ENCODE results near the gene DGAT2.

DGAT2 gene

GRCh38 chr11:75783416-75784084, 15.0 kb downstream of the DGAT2 start:
- Histone ChIP-seq H3K4me3 (ENCODE audit: low read length) (no peak overlapping the region), H3K4me1 (ENCODE audit: insufficient read depth, low read length) (no peaks in the 10 kb centered on the region), H3K27ac (ENCODE audit: low read length) (no peak overlapping the region), H3K27me3 (ENCODE audit: insufficient read depth, low read length) (no peaks in the 10 kb centered on the region), H3K36me3 (ENCODE audit: insufficient read depth, low read depth, low read length) (no peaks in the 10 kb centered on the region), H3K9ac (ENCODE audit: low read depth, low read length) (no peak overlapping the region), H3K9me3 (ENCODE audit: insufficient read depth, low read depth, low read length) (no peaks in the 10 kb centered on the region)

GRCh38 chr11:75784085-75784478, 15.5 kb downstream of the DGAT2 start:
- H3K4me1 ChIP-seq (ENCODE audit: insufficient read depth, low read length) = no peaks in the 10 kb centered on the region
- H3K4me3 ChIP-seq (ENCODE audit: low read length) = no peak overlapping the region
- no peak overlapping the region for H3K9ac ChIP-seq (ENCODE audit: low read depth, low read length)
- H3K27ac ChIP-seq (ENCODE audit: low read length) = no peak overlapping the region
- no peaks in the 10 kb centered on the region for H3K36me3 ChIP-seq (ENCODE audit: insufficient read depth, low read depth, low read length)
- H3K27me3 ChIP-seq (ENCODE audit: insufficient read depth, low read length) = no peaks in the 10 kb centered on the region
- H3K9me3 ChIP-seq (ENCODE audit: insufficient read depth, low read depth, low read length) = no peaks in the 10 kb centered on the region

- H3K9me3 ChIP-seq (ENCODE audit: insufficient read depth, low read depth, low read length) = no peaks in the 10 kb centered on the region
- H3K4me3 ChIP-seq (ENCODE audit: low read length) = no peak overlapping the region
- H3K36me3 ChIP-seq (ENCODE audit: insufficient read depth, low read depth, low read length) = no peaks in the 10 kb centered on the region
- H3K27me3 ChIP-seq (ENCODE audit: insufficient read depth, low read length) = no peaks in the 10 kb centered on the region
- H3K27ac ChIP-seq (ENCODE audit: low read length) = no peak overlapping the region
- H3K4me1 ChIP-seq (ENCODE audit: insufficient read depth, low read length) = no peaks in the 10 kb centered on the region
- no peak overlapping the region for H3K9ac ChIP-seq (ENCODE audit: low read depth, low read length)
Measured at GRCh38 chr11:75784506-75784905, 15.9 kb downstream of the DGAT2 start.

- no peaks in the 10 kb centered on the region for H3K9me3 ChIP-seq (ENCODE audit: insufficient read depth, low read depth, low read length)
- no peaks in the 10 kb centered on the region for H3K27me3 ChIP-seq (ENCODE audit: insufficient read depth, low read length)
- no peaks in the 10 kb centered on the region for H3K4me1 ChIP-seq (ENCODE audit: insufficient read depth, low read length)
- no peak overlapping the region for H3K4me3 ChIP-seq (ENCODE audit: low read length)
- no peaks in the 10 kb centered on the region for H3K36me3 ChIP-seq (ENCODE audit: insufficient read depth, low read depth, low read length)
- no peak overlapping the region for H3K9ac ChIP-seq (ENCODE audit: low read depth, low read length)
- no peak overlapping the region for H3K27ac ChIP-seq (ENCODE audit: low read length)
Measured at GRCh38 chr11:75785187-75785586, 16.6 kb downstream of the DGAT2 start.

GRCh38 chr11:75786101-75786736, 17.6 kb downstream of the DGAT2 start:
- Histone ChIP-seq H3K27ac (ENCODE audit: low read length) (no peak overlapping the region), H3K4me3 (ENCODE audit: low read length) (no peak overlapping the region), H3K4me1 (ENCODE audit: insufficient read depth, low read length) (no peaks in the 10 kb centered on the region), H3K9me3 (ENCODE audit: insufficient read depth, low read depth, low read length) (no peaks in the 10 kb centered on the region), H3K36me3 (ENCODE audit: insufficient read depth, low read depth, low read length) (no peaks in the 10 kb centered on the region), H3K27me3 (ENCODE audit: insufficient read depth, low read length) (no peaks in the 10 kb centered on the region), H3K9ac (ENCODE audit: low read depth, low read length) (no peak overlapping the region)

- H3K4me3 ChIP-seq (ENCODE audit: low read length) = no peak overlapping the region
- H3K4me1 ChIP-seq (ENCODE audit: insufficient read depth, low read length) = no peaks in the 10 kb centered on the region
- H3K9me3 ChIP-seq (ENCODE audit: insufficient read depth, low read depth, low read length) = no peaks in the 10 kb centered on the region
- H3K9ac ChIP-seq (ENCODE audit: low read depth, low read length) = no peak overlapping the region
- H3K36me3 ChIP-seq (ENCODE audit: insufficient read depth, low read depth, low read length) = no peaks in the 10 kb centered on the region
- H3K27ac ChIP-seq (ENCODE audit: low read length) = no peak overlapping the region
- no peaks in the 10 kb centered on the region for H3K27me3 ChIP-seq (ENCODE audit: insufficient read depth, low read length)
Measured at GRCh38 chr11:75789521-75789920, 20.9 kb downstream of the DGAT2 start.

GRCh38 chr11:75790986-75791385, 22.4 kb downstream of the DGAT2 start:
- Histone ChIP-seq H3K27me3 (ENCODE audit: insufficient read depth, low read length) (no peaks in the 10 kb centered on the region), H3K27ac (ENCODE audit: low read length) (no peak overlapping the region), H3K9me3 (ENCODE audit: insufficient read depth, low read depth, low read length) (no peaks in the 10 kb centered on the region), H3K36me3 (ENCODE audit: insufficient read depth, low read depth, low read length) (no peaks in the 10 kb centered on the region), H3K4me3 (ENCODE audit: low read length) (no peak overlapping the region), H3K4me1 (ENCODE audit: insufficient read depth, low read length) (no peaks in the 10 kb centered on the region), H3K9ac (ENCODE audit: low read depth, low read length) (no peak overlapping the region)

- Histone ChIP-seq H3K9ac (ENCODE audit: low read depth, low read length) (no peak overlapping the region), H3K4me1 (ENCODE audit: insufficient read depth, low read length) (no peaks in the 10 kb centered on the region), H3K9me3 (ENCODE audit: insufficient read depth, low read depth, low read length) (no peaks in the 10 kb centered on the region), H3K36me3 (ENCODE audit: insufficient read depth, low read depth, low read length) (no peaks in the 10 kb centered on the region), H3K27me3 (ENCODE audit: insufficient read depth, low read length) (no peaks in the 10 kb centered on the region), H3K4me3 (ENCODE audit: low read length) (no peak overlapping the region), H3K27ac (ENCODE audit: low read length) (no peak overlapping the region)
Measured at GRCh38 chr11:75792127-75792731, 23.7 kb downstream of the DGAT2 start.

GRCh38 chr11:75792997-75793800, 24.6 kb downstream of the DGAT2 start:
- Histone ChIP-seq H3K27ac (ENCODE audit: low read length) (no peak overlapping the region), H3K4me3 (ENCODE audit: low read length) (no peak overlapping the region), H3K4me1 (ENCODE audit: insufficient read depth, low read length) (no peaks in the 10 kb centered on the region), H3K9ac (ENCODE audit: low read depth, low read length) (no peak overlapping the region; the same call in 1 of the 2 replicates), H3K9me3 (ENCODE audit: insufficient read depth, low read depth, low read length) (no peaks in the 10 kb centered on the region), H3K27me3 (ENCODE audit: insufficient read depth, low read length) (no peaks in the 10 kb centered on the region), H3K36me3 (ENCODE audit: insufficient read depth, low read depth, low read length) (no peaks in the 10 kb centered on the region)

- Histone ChIP-seq H3K36me3 (ENCODE audit: insufficient read depth, low read depth, low read length) (no peaks in the 10 kb centered on the region), H3K27ac (ENCODE audit: low read length) (no peak overlapping the region), H3K4me1 (ENCODE audit: insufficient read depth, low read length) (no peaks in the 10 kb centered on the region), H3K4me3 (ENCODE audit: low read length) (no peak overlapping the region), H3K9ac (ENCODE audit: low read depth, low read length) (no peak overlapping the region), H3K27me3 (ENCODE audit: insufficient read depth, low read length) (no peaks in the 10 kb centered on the region), H3K9me3 (ENCODE audit: insufficient read depth, low read depth, low read length) (no peaks in the 10 kb centered on the region)
Measured at GRCh38 chr11:75793966-75794365, 25.4 kb downstream of the DGAT2 start.

- Histone ChIP-seq H3K9ac (ENCODE audit: low read depth, low read length) (no peak overlapping the region), H3K4me3 (ENCODE audit: low read length) (no peak overlapping the region), H3K9me3 (ENCODE audit: insufficient read depth, low read depth, low read length) (no peaks in the 10 kb centered on the region), H3K36me3 (ENCODE audit: insufficient read depth, low read depth, low read length) (no peaks in the 10 kb centered on the region), H3K27me3 (ENCODE audit: insufficient read depth, low read length) (no peaks in the 10 kb centered on the region), H3K27ac (ENCODE audit: low read length) (no peak overlapping the region), H3K4me1 (ENCODE audit: insufficient read depth, low read length) (no peaks in the 10 kb centered on the region)
Measured at GRCh38 chr11:75795276-75796090, 26.9 kb downstream of the DGAT2 start.
